ENCODE data around the gene BRCA1. TPM values are rescaled to one million over a fixed set of nuclear protein-coding genes. Genes with fewer than 3 reads are reported as not detected.

Gene BRCA1
- polyA plus RNA-seq, 2 of the 4 experiments (the other 2 are of a cell fraction) = 41.0 to 71.8 TPM

DNA sequence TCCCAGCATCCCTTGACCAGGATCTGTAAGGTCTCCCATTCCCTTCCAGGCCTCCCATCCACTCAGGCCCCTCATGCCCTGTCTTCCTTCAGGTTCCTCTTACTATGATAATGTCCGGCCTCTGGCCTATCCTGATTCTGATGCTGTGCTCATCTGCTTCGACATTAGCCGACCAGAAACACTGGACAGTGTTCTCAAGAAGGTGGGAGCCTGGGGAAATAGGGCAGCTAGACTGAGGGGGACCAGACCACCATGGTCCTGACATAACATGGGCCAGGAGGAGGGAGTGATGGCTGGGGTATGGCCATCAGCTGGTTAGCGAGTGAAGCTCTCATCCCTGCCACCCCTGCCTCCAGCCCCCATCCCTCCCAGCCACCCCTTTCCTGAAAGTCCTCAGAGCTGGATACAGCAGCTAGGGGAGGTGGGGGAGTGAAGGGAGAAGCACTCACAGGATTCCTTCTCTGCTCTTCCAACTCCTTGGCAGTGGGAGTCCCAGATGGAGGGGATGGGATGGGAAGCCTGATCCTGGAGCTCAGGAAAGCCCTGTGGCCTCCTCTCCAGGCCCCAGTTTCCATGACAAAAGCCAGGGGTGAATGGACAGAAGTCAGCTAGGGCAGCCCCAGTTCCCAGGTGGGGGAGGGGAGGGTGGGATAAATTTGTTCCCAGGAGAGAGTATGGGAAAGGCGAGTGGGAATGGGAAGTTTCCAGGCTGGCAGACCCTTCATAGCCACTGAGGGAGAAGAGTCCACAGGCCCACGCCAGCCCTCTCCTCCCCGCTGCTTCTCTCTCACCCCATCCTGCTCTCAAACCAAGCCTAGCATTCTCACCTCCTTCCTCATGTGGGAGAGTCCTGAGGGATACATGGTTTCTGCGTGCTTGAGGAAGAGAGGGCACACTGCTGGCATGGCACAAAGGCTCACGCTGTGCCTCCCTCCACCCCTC, 97.8 kb downstream of the BRCA1 start:
- ChIA-PET CTCF (interaction anchor here (1.5 to 2.2 kb wide), 4 partner anchors 12 to 54 kb away, joined by 3 to 5 read pairs (median 4); no protein-coding TSS in a partner anchor), POLR2A (interaction anchor here (2.0 kb wide), 1 partner anchor 288 kb away, joined by 6 read pairs; no protein-coding TSS in a partner anchor)
- no peak overlapping the region for H3K4me2 ChIP-seq
- H3K27ac ChIP-seq = no peak overlapping the region
- peaks cover 12% of the 10 kb centered on the region for H3K4me1 ChIP-seq
- ATAC-seq (peak in 1 of 2 experiments; percentile 2; a peak in 1 of 6 replicates), DNase-seq (ENCODE audit: low read depth in 1 of 2, low spot score in 1 of 2) (no peak), FAIRE-seq (no peak)
- TF ChIP-seq, protein P1, sequence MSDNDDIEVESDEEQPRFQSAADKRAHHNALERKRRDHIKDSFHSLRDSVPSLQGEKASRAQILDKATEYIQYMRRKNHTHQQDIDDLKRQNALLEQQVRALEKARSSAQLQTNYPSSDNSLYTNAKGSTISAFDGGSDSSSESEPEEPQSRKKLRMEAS (IDR thresholded peaks at IDR 0.05) = no peak
- TF ChIP-seq ZSCAN20 (CRISPR knock-in tag; IDR thresholded peaks at IDR 0.05) (no peak), RNF2 (IDR thresholded peaks at IDR 0.05; ENCODE audit: borderline replicate concordance, low read depth) (no peak), CHD4 (IDR thresholded peaks at IDR 0.05; ENCODE audit: borderline replicate concordance) (no peak), NFE2L2 (conservative IDR thresholded peaks at IDR 0.05; ENCODE audit: low read length) (no peak), RFX5 (IDR thresholded peaks at IDR 0.05) (no peak), TFCP2L1 (CRISPR knock-in tag; IDR thresholded peaks at IDR 0.05) (no peak), HDAC2 (IDR thresholded peaks at IDR 0.05) (no peak), PHF8 (IDR thresholded peaks at IDR 0.05; ENCODE audit: borderline replicate concordance, low read depth) (no peak)
- H3K4me3 ChIP-seq = no peak overlapping the region
- WGBS (ENCODE audit: missing lambda C conversion rate) = 77% methylated on average over 9 of the region's 9 CpGs
- no peaks in the 10 kb centered on the region for H3K9me3 ChIP-seq

DNA sequence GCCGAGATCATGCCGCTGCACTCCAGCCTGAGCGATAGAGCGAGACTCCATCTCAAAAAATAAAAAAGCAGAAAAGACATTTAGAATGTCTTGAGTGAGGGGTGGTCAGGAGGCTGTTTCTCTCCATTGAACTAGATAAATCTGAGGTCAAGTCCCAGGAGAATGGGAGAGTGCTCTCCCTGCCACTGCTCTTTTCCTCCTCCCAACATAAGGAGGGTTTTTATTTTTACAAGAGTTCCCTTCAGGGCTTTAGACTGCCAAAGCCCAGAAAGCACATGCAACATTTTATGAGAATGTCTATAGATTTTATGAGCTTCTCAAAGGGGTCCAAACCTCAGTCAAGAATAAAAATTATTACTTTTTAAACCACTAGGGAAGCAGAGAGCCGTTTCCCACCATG, 98.6 kb downstream of the BRCA1 start:
- ATAC-seq = no peak
- 79% methylated on average over 5 of the region's 5 CpGs for WGBS (ENCODE audit: missing lambda C conversion rate)
- FAIRE-seq = no peak
- no peaks in the 10 kb centered on the region for H3K9me3 ChIP-seq
- DNase-seq (ENCODE audit: low read depth in 1 of 2, low spot score in 1 of 2) = no peak
- TF ChIP-seq HDAC2 (IDR thresholded peaks at IDR 0.05) = no peak
- TF ChIP-seq CHD4 (IDR thresholded peaks at IDR 0.05; ENCODE audit: borderline replicate concordance) = no peak
- no peak for TF ChIP-seq CHD2 (IDR thresholded peaks at IDR 0.05; ENCODE audit: low read length, partially characterized antibody)
- no peak for TF ChIP-seq RARB (CRISPR knock-in tag; IDR thresholded peaks at IDR 0.05)
- TF ChIP-seq EHF (CRISPR knock-in tag; IDR thresholded peaks at IDR 0.05) = no peak
- no peak for TF ChIP-seq RCOR1 (IDR thresholded peaks at IDR 0.05; ENCODE audit: low read depth, low read length)
- no peak for TF ChIP-seq CEBPB (IDR thresholded peaks at IDR 0.05)
- TF ChIP-seq CBX8 (IDR thresholded peaks at IDR 0.05) = no peak
- no peak overlapping the region for H3K4me2 ChIP-seq
- ChIA-PET POLR2A (interaction anchor here (2.0 kb wide), 1 partner anchor 289 kb away, joined by 6 read pairs; no protein-coding TSS in a partner anchor), CTCF (interaction anchor here (1.5 to 1.7 kb wide), 2 partner anchors 13 to 14 kb away, joined by 3 to 4 read pairs; no protein-coding TSS in a partner anchor)
- peaks cover 12% of the 10 kb centered on the region for H3K4me1 ChIP-seq
- no peak overlapping the region for H3K4me3 ChIP-seq
- H3K27ac ChIP-seq = no peak overlapping the region

DNA sequence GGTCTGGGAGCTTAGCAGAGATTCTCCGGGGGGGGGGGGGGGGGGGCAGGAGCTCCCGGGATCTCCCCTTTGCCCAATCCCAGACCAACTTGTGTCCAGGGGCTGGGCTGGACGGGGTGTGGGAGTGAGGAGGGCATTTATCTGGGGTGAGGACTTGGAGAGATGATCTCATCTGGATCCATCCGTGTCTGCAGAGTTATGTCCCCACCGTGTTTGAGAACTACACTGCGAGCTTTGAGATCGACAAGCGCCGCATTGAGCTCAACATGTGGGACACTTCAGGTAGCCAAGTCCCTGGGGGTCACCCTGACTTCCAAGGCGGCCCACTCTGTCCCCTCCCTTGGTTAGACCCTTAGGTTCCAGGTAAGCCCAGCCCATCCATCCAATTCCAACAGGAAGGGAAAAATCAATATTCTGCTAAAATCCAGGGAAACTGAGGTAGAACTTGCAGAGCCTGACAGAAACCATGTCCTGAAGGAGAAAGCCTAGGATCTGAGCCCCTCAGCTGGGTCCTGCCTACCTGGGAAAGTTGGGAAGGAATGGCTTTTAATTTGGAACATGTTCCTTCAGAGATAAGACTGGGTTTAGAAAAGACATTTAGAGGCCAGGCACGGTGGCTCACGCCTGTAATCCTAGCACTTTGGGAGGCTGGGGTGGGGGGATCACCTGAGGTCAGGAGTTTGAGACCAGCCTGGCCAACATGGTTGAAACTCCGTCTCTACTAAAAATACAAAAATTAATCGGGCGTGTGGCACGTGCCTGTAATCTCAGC, 99.2 kb downstream of the BRCA1 start:
- CTCF ChIA-PET = interaction anchor here (1.5 to 2.3 kb wide), 3 partner anchors 13 to 147 kb away, joined by 3 to 21 read pairs (median 4); partner anchors contain the start of gene NBR1
- WGBS (ENCODE audit: missing lambda C conversion rate) = 88% methylated on average over 15 of the region's 16 CpGs

More for the DNA sequence above, 99.2 kb downstream of the BRCA1 start:
- Histone ChIP-seq H3K4me3 (no peak overlapping the region), H3K4me1 (peaks cover 12% of the 10 kb centered on the region), H3K27ac (no peak overlapping the region), H3K9me3 (no peaks in the 10 kb centered on the region), H3K4me2 (no peak overlapping the region)
- POLR2A ChIA-PET = interaction anchor here (0.8 to 2.0 kb wide), 2 partner anchors 28 to 290 kb away, joined by 4 to 6 read pairs; partner anchors contain the start of gene RPL27
- DNase-seq (ENCODE audit: low read depth in 1 of 2, low spot score in 1 of 2) = no peak
- ATAC-seq = no peak
- no peak for FAIRE-seq
- TF ChIP-seq CBX2 (IDR thresholded peaks at IDR 0.05; ENCODE audit: borderline replicate concordance, low read depth) (no peak), CHD2 (IDR thresholded peaks at IDR 0.05; ENCODE audit: low read length, partially characterized antibody) (no peak), ZSCAN20 (CRISPR knock-in tag; IDR thresholded peaks at IDR 0.05) (no peak), HOXB5 (CRISPR knock-in tag; IDR thresholded peaks at IDR 0.05) (no peak)
- TF ChIP-seq, protein P2, sequence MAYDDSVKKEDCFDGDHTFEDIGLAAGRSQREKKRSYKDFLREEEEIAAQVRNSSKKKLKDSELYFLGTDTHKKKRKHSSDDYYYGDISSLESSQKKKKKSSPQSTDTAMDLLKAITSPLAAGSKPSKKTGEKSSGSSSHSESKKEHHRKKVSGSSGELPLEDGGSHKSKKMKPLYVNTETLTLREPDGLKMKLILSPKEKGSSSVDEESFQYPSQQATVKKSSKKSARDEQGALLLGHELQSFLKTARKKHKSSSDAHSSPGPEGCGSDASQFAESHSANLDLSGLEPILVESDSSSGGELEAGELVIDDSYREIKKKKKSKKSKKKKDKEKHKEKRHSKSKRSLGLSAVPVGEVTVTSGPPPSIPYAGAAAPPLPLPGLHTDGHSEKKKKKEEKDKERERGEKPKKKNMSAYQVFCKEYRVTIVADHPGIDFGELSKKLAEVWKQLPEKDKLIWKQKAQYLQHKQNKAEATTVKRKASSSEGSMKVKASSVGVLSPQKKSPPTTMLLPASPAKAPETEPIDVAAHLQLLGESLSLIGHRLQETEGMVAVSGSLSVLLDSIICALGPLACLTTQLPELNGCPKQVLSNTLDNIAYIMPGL (CRISPR knock-in tag; IDR thresholded peaks at IDR 0.05; ENCODE audit: borderline replicate concordance) = no peak
